K562 (cell line): ENCODE results near the gene SLC1A4. TPM values are rescaled to one million over a fixed set of nuclear protein-coding genes. Genes with fewer than 3 reads are reported as not detected.
A peak's percentile ranks its signal among the peaks of the same experiment; 100 is the strongest.

ENCODE experiments used
- ATAC-seq: fragments of 200-7000 bp; cut with Tn5 transposase; 3 replicates; pipeline ENCODE4 v1.9.1; 2020; ENCODE audit warnings: moderate library complexity
- BruUV-seq: library from RNA; stranded (reverse); fragments of 400-500 nt; replicated peaks from 2 replicates; lab custom pipeline; 2021; lab: Mats Ljungman, UMichigan
- CTCF ChIA-PET: fragments of 300-600 bp; formaldehyde crosslinking; extraction: SDS; loops from one replicate; lab custom pipeline; 2021; ENCODE audit warnings: low intra/inter-chr PET ratio; lab: Yijun Ruan, JAX
- POLR2A ChIA-PET: fragments of 300-600, 350-650 bp; sonication (Branson Sonifier 250); formaldehyde crosslinking; extraction: SDS; loops from one replicate; lab custom pipeline; 2021; ENCODE audit warnings: antibody characterized with exemption, inconsistent platforms; lab: Yijun Ruan, JAX
- DNase-seq, 4 experiments: peaks; one replicate each; pipeline versions ENCODE4 v3.0.0 to v3.0.0-alpha.2; 2011 to 2018; ENCODE audit warnings: low spot score in 3 of 4, mixed read lengths in 3 of 4; ENCODE audit errors: extremely low read depth in 1 of 4
- FAIRE-seq: peaks from 2 replicates; lab custom pipeline; 2011; peaks lifted over from hg19 to GRCh38; lab: Jason Lieb, UNC
- H2AFZ ChIP-seq: 2 replicates; pipeline ENCODE4 v1.6.0; 2011; ENCODE audit warnings: low read depth, low read length, control low read depth, inconsistent platforms
- H3K27ac ChIP-seq: fragments of 200-600 bp; 3 replicates; pipeline ENCODE4 v1.8.0; 2011; ENCODE audit warnings: low read depth, mild to moderate bottlenecking, control low read depth, inconsistent platforms, low read length, moderate library complexity, mixed read lengths; ENCODE audit errors: extremely low read depth
- H3K27me3 ChIP-seq, 2 experiments: fragments of 300-600 bp in 1 of 2; 2 replicates in 1 of 2; 3 replicates in 1 of 2; pipeline versions ENCODE4 v1.6.0 to v1.8.0; 2011; ENCODE audit warnings: inconsistent platforms in 2 of 2, low read length in 2 of 2, mild to moderate bottlenecking in 1 of 2, mixed read lengths in 1 of 2, moderate library complexity in 1 of 2; ENCODE audit not compliant: control insufficient read depth in 2 of 2, insufficient read depth in 2 of 2
- H3K36me3 ChIP-seq: fragments of 300-600 bp; 3 replicates; pipeline ENCODE4 v1.8.0; 2011; ENCODE audit warnings: mild to moderate bottlenecking, low read length, inconsistent platforms; ENCODE audit not compliant: control insufficient read depth, insufficient read depth
- H3K4me1 ChIP-seq, 2 experiments: fragments of 200-600 bp in 1 of 2; replicated peaks in 1 of 2; 2 replicates in 1 of 2; 3 replicates in 1 of 2; pipeline versions ENCODE4 v1.5.1 to v1.8.0; 2011; ENCODE audit warnings: inconsistent platforms in 2 of 2, low read length in 2 of 2, mild to moderate bottlenecking in 1 of 2, mixed read lengths in 1 of 2, moderate library complexity in 1 of 2; ENCODE audit not compliant: control insufficient read depth in 2 of 2, insufficient read depth in 2 of 2
- H3K4me2 ChIP-seq: 2 replicates; pipeline ENCODE4 v1.6.1; 2011; ENCODE audit warnings: low read length, control low read depth, inconsistent platforms, mixed read lengths; ENCODE audit not compliant: insufficient read depth
- H3K4me3 ChIP-seq: fragments of 200-600 bp; sonication (generic), shearing (Covaris generic); 2 replicates; pipeline ENCODE4 v1.5.1; 2016; ENCODE audit warnings: control low read depth, inconsistent platforms
- H3K79me2 ChIP-seq: fragments of 200-600 bp; 3 replicates; pipeline ENCODE4 v1.8.0; 2011; ENCODE audit warnings: low read length, inconsistent platforms; ENCODE audit not compliant: control insufficient read depth, insufficient read depth
- H3K9ac ChIP-seq, 2 experiments: 2 replicates each; pipeline versions ENCODE4 v1.6.0 to v1.6.1; 2011; ENCODE audit warnings: low read depth in 2 of 2, low read length in 2 of 2, control low read depth in 1 of 2, inconsistent platforms in 1 of 2, mild to moderate bottlenecking in 1 of 2, mixed read lengths in 1 of 2; ENCODE audit not compliant: insufficient read depth in 1 of 2
- H3K9me1 ChIP-seq: one replicate; pipeline ENCODE4 v1.6.0; 2011; ENCODE audit warnings: inconsistent platforms, mild to moderate bottlenecking, low read length, moderate library complexity; ENCODE audit not compliant: control insufficient read depth, insufficient read depth
- H3K9me3 ChIP-seq: replicated peaks from 2 replicates; pipeline ENCODE4 v1.5.1; 2011; ENCODE audit warnings: low read depth, low read length, inconsistent platforms; ENCODE audit not compliant: control insufficient read depth, insufficient read depth
- H4K20me1 ChIP-seq: replicated peaks from 2 replicates; pipeline ENCODE4 v1.6.1; 2011; ENCODE audit warnings: low read length, inconsistent platforms, mixed read lengths; ENCODE audit not compliant: control insufficient read depth, insufficient read depth
- BACH1 ChIP-seq: fragments of 200-800 bp; sonication (Bioruptor generic); IDR thresholded peaks from 2 replicates; pipeline ENCODE4 v1.6.1; 2016; ENCODE audit warnings: missing genetic modification characterization, missing compliant biosample characterization
- ETV5 ChIP-seq: sonication (generic); formaldehyde crosslinking; IDR thresholded peaks from 2 replicates; pipeline ENCODE4 v1.4.0; 2020; ENCODE audit warnings: low read depth, mild to moderate bottlenecking, missing genetic modification reagents
- HDAC3 ChIP-seq: fragments of 450-650 bp; IDR thresholded peaks from 2 replicates; pipeline ENCODE4 v1.6.1; 2018; ENCODE audit warnings: borderline replicate concordance, mild to moderate bottlenecking, moderate library complexity; ENCODE audit not compliant: partially characterized antibody
- MAFG ChIP-seq: fragments of 450-650 bp; conservative IDR thresholded peaks from 2 replicates; pipeline ENCODE4 v1.6.1; 2016; ENCODE audit warnings: missing genetic modification characterization, missing compliant biosample characterization
- NCOA6 ChIP-seq: fragments of 450-650 bp; IDR thresholded peaks from 2 replicates; pipeline ENCODE4 v1.6.1; 2017; ENCODE audit warnings: mild to moderate bottlenecking
- XRCC4 ChIP-seq: IDR thresholded peaks from one replicate; pipeline ENCODE4 v1.6.1; 2011; ENCODE audit not compliant: insufficient read depth, insufficient read length; ENCODE audit errors: extremely low read depth
- ZNF140 ChIP-seq: fragments of 250-450 bp; sonication (Bioruptor Pico); IDR thresholded peaks from 2 replicates; pipeline ENCODE4 v1.8.0; 2021; ENCODE audit warnings: moderate library complexity, mild to moderate bottlenecking, inconsistent platforms
- ZNF316 ChIP-seq: fragments of 450-650 bp; IDR thresholded peaks from 2 replicates; pipeline ENCODE4 v1.6.1; 2016
- ZNF561 ChIP-seq: fragments of 450-650 bp; formaldehyde crosslinking; conservative IDR thresholded peaks from 2 replicates; pipeline ENCODE4 v1.4.0; 2020; ENCODE audit warnings: mild to moderate bottlenecking, moderate library complexity
- WGBS: fragments of 100-300 bp; shearing (Covaris generic); methylation state at CpG from one replicate; pipeline ENCODE4 v1.1.6; 2016; ENCODE audit warnings: low coverage, mixed read lengths; ENCODE audit not compliant: insufficient coverage; ENCODE audit errors: missing lambda C conversion rate; 5-methylcytosine and 5-hydroxymethylcytosine counted together
- in situ Hi-C: fragments of 300-500 bp; cut with MboI; formaldehyde crosslinking; loops from 4 replicates; pipeline ENCODE4 v1.15.0; 2018; ENCODE audit warnings: inconsistent platforms, mixed read lengths
- intact Hi-C: fragments of 100-400 bp; cut with micrococcal nuclease; formaldehyde crosslinking; loops from 2 replicates; pipeline ENCODE4 v1.14.2; 2022
- polyA plus RNA-seq, 8 experiments: library from polyadenylated mRNA; depleted of rRNA in 4 of 8; stranded (reverse) in 5 of 8; unstranded in 3 of 8; fragments of >200 nt; fragmentation: Nextera tagmentation in 2 of 8; fragmentation: Illumina TruSeq in 1 of 8; extraction: Ambion mirVana in 2 of 8; extraction: Trizol in 1 of 8; gene quantifications; 2 replicates each; pipeline versions ENCODE4 v1.2.1 to v1.2.3, GENCODE V29; 2011 to 2014; ENCODE audit warnings: inconsistent platforms in 1 of 8, missing spikeins in 1 of 8
- total RNA-seq, 7 experiments: library from RNA; depleted of rRNA in 6 of 7; stranded (reverse); fragments of >200 nt in 6 of 7; fragmentation: Illumina TruSeq in 2 of 7; extraction: Trizol in 2 of 7; gene quantifications; 2 replicates each; pipeline versions ENCODE4 v1.2.1 to v1.2.3, GENCODE V29; 2011 to 2021; ENCODE audit warnings: low replicate concordance in 1 of 7
- TF ChIP-seq, protein P1 (sequence below): fragments of 450-650 bp; formaldehyde crosslinking; IDR thresholded peaks from 2 replicates; pipeline ENCODE4 v1.4.0; 2022; ENCODE audit warnings: missing genetic modification characterization
- TF ChIP-seq, protein P2 (sequence below): fragments of 450-650 bp; IDR thresholded peaks from 2 replicates; pipeline ENCODE4 v1.6.1; 2016
- TF ChIP-seq, protein P3 (sequence below): sonication (generic); formaldehyde crosslinking; IDR thresholded peaks from 2 replicates; pipeline ENCODE4 v1.8.0; 2023; ENCODE audit warnings: missing genetic modification reagents, mild to moderate bottlenecking, borderline replicate concordance

Gene SLC1A4
- total and polyA plus RNA-seq, 9 of the 15 experiments (the other 6 are each of a cell fraction or from before 2014, with no cell fraction given) = 4.4 to 24.0 (median 10.9) TPM

DNA sequence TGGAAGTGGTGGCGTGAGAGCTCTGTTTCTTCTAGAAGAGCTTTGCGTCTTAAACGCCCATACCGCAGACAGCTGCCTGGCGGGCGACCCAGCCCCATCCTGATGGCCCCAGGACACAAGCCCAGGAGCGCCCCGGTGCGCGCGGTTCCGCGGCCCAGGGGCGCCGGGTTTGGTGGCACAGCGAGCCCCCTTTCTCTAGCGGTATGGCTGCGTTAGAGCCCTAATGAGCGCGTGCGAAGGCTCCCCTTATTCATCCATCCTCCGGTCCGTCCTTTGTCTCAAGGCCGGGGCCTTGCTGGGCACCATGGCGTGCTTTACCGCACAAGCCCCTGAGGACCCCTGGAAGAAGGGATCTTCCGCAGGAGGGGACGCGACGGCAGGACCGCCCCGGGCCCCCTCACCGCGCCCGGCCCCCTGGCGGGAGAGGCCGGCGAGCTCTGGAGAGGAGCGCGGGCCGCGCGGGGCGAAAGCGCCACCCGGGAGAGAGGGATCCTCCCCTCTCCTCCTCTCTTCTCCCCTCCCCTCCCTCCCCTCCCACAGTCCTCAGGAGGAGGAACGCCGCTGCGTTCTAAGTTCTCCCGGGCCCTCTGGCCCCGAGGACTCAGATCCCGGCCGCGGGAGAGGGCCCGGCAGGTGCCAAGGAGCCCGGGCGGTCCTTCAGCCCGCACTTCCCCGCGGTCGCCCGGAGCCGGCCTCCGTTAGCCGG lies 626 bp upstream of the SLC1A4 start:
- intact Hi-C loops = loop anchor here (2.0 kb wide), 1 partner anchor 68 kb away; the partner anchor contains the start of gene CEP68
- TSS peak; percentile 74 for BruUV-seq
- TF ChIP-seq ETV5 (CRISPR knock-in tag) = peak; percentile 66
- TF ChIP-seq, protein P1, sequence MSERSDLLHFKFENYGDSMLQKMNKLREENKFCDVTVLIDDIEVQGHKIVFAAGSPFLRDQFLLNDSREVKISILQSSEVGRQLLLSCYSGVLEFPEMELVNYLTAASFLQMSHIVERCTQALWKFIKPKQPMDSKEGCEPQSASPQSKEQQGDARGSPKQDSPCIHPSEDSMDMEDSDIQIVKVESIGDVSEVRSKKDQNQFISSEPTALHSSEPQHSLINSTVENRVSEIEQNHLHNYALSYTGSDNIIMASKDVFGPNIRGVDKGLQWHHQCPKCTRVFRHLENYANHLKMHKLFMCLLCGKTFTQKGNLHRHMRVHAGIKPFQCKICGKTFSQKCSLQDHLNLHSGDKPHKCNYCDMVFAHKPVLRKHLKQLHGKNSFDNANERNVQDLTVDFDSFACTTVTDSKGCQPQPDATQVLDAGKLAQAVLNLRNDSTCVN (CRISPR knock-in tag) = no peak
- TF ChIP-seq XRCC4 = no peak
- no peak for TF ChIP-seq MAFG
- TF ChIP-seq ZNF316 = no peak
- TF ChIP-seq ZNF140 (CRISPR knock-in tag) = no peak
- no peak for TF ChIP-seq ZNF561 (CRISPR knock-in tag)
- TF ChIP-seq BACH1 = no peak
- TF ChIP-seq HDAC3 = no peak
- TF ChIP-seq, protein P2, sequence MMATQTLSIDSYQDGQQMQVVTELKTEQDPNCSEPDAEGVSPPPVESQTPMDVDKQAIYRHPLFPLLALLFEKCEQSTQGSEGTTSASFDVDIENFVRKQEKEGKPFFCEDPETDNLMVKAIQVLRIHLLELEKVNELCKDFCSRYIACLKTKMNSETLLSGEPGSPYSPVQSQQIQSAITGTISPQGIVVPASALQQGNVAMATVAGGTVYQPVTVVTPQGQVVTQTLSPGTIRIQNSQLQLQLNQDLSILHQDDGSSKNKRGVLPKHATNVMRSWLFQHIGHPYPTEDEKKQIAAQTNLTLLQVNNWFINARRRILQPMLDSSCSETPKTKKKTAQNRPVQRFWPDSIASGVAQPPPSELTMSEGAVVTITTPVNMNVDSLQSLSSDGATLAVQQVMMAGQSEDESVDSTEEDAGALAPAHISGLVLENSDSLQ = no peak
- TF ChIP-seq, protein P3, sequence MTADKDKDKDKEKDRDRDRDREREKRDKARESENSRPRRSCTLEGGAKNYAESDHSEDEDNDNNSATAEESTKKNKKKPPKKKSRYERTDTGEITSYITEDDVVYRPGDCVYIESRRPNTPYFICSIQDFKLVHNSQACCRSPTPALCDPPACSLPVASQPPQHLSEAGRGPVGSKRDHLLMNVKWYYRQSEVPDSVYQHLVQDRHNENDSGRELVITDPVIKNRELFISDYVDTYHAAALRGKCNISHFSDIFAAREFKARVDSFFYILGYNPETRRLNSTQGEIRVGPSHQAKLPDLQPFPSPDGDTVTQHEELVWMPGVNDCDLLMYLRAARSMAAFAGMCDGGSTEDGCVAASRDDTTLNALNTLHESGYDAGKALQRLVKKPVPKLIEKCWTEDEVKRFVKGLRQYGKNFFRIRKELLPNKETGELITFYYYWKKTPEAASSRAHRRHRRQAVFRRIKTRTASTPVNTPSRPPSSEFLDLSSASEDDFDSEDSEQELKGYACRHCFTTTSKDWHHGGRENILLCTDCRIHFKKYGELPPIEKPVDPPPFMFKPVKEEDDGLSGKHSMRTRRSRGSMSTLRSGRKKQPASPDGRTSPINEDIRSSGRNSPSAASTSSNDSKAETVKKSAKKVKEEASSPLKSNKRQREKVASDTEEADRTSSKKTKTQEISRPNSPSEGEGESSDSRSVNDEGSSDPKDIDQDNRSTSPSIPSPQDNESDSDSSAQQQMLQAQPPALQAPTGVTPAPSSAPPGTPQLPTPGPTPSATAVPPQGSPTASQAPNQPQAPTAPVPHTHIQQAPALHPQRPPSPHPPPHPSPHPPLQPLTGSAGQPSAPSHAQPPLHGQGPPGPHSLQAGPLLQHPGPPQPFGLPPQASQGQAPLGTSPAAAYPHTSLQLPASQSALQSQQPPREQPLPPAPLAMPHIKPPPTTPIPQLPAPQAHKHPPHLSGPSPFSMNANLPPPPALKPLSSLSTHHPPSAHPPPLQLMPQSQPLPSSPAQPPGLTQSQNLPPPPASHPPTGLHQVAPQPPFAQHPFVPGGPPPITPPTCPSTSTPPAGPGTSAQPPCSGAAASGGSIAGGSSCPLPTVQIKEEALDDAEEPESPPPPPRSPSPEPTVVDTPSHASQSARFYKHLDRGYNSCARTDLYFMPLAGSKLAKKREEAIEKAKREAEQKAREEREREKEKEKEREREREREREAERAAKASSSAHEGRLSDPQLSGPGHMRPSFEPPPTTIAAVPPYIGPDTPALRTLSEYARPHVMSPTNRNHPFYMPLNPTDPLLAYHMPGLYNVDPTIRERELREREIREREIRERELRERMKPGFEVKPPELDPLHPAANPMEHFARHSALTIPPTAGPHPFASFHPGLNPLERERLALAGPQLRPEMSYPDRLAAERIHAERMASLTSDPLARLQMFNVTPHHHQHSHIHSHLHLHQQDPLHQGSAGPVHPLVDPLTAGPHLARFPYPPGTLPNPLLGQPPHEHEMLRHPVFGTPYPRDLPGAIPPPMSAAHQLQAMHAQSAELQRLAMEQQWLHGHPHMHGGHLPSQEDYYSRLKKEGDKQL = no peak
- TF ChIP-seq NCOA6 = no peak

More for the DNA sequence above, 626 bp upstream of the SLC1A4 start:
- H3K9me1 ChIP-seq = no peaks in the 10 kb centered on the region
- peaks cover 6% of the 10 kb centered on the region for H4K20me1 ChIP-seq
- in situ Hi-C loops = no loop called here
- CTCF ChIA-PET = no interaction called here
- H3K27me3 ChIP-seq = no peaks in the 10 kb centered on the region
- peak overlapping the region; percentile 88 for H3K27ac ChIP-seq
- H3K4me1 ChIP-seq = peaks cover 27% of the 10 kb centered on the region in 2 experiments; a peak in 4 of 5 replicates
- DNase-seq = peak; percentile 88 to 92 (median 90)
- POLR2A ChIA-PET = interaction anchor here (0.5 to 2.1 kb wide), 12 partner anchors 9 to 960 kb away, joined by 3 to 14 read pairs (median 4); partner anchors contain the start of gene CEP68
- WGBS = under 1% methylated on average over 24 of the region's 65 CpGs
- H3K4me3 ChIP-seq = peak overlapping the region; percentile 88
- no peaks in the 10 kb centered on the region for H3K9me3 ChIP-seq
- peak; percentile 83 for ATAC-seq
- H3K79me2 ChIP-seq = peaks cover 31% of the 10 kb centered on the region
- peak overlapping the region; percentile 90 for H2AFZ ChIP-seq
- no peak for FAIRE-seq
- H3K4me2 ChIP-seq = peak overlapping the region; percentile 95
- H3K36me3 ChIP-seq = no peaks in the 10 kb centered on the region; the same call in 2 of the 3 replicates
- H3K9ac ChIP-seq = peak overlapping the region; percentile 86 to 96
